ENCODE results near the gene C1QTNF2.
A peak's percentile ranks its signal among the peaks of the same experiment; 100 is the strongest.

GRCh38 chr5:160418561-160419457 lies 48.4 kb upstream of the C1QTNF2 start, which contains the start of gene SLU7:
- TF ChIP-seq HMGXB4 (CRISPR knock-in tag; IDR thresholded peaks at IDR 0.05; ENCODE audit: borderline replicate concordance in 1 of 2, low read depth in 1 of 2) (peak; percentile 26 to 54; a peak in 2 of 4 replicates), POLR2A (IDR thresholded peaks at IDR 0.05; ENCODE audit: insufficient read depth in 1 of 2, low read depth in 2 of 2, low read length in 2 of 2) (peak; percentile 66 to 80), SP1 (IDR thresholded peaks at IDR 0.05) (no peak), SP1 (CRISPR knock-in tag; IDR thresholded peaks at IDR 0.05) (no peak; the same call in 1 of the 2 replicates), RXRB (CRISPR knock-in tag; IDR thresholded peaks at IDR 0.05; ENCODE audit: borderline replicate concordance) (0 out of 2 replicates have a peak, but pooled peaks have one; percentile 30), ZBTB3 (CRISPR knock-in tag; IDR thresholded peaks at IDR 0.05; ENCODE audit: borderline replicate concordance, low read depth) (no peak), DR1 (CRISPR knock-in tag; IDR thresholded peaks at IDR 0.05) (peak; percentile 55; the same call in 1 of the 2 replicates)
